Measurements from ENCODE around the gene LENG1.
"Not testable (repeated sequence)": the region's sequence is repeated elsewhere in the genome, so short reads cannot be mapped to it uniquely, and the experiment has no call there.

LENG1 gene

GRCh38 chr19:54159352-54160181 lies at the start of gene LENG1:
Gene LENG1 (minus strand): TSS chr19:54159721. CDS start chr19:54159695, 26 bp downstream.
- peak; percentile 100 for DNase-seq

- peak; percentile 37 for DNase-seq
These were observed 49.2 kb upstream of the LENG1 start for GRCh38 chr19:54208784-54209057.

- peak; percentile 62 for DNase-seq
These were observed 48.7 kb upstream of the LENG1 start for GRCh38 chr19:54207983-54208783.

GRCh38 chr19:54207676-54207982 lies 48.1 kb upstream of the LENG1 start:
- no peak for DNase-seq

DNA sequence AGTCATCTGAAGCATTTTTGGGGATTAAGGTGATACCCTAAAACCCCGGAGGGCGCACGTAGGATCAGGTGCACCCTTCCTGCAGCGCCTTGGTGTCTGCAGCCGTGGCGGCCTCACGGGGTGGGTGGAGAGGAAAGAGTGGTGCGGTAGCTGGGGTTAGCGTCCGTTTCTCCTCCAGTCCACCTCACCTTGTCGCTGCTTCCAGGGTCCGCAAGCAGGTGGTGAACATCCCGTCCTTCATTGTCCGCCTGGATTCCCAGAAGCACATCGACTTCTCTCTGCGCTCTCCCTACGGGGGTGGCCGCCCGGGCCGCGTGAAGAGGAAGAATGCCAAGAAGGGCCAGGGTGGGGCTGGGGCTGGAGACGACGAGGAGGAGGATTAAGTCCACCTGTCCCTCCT lies 47.7 kb upstream of the LENG1 start:
- not testable (repeated sequence) for DNase-seq

DNA sequence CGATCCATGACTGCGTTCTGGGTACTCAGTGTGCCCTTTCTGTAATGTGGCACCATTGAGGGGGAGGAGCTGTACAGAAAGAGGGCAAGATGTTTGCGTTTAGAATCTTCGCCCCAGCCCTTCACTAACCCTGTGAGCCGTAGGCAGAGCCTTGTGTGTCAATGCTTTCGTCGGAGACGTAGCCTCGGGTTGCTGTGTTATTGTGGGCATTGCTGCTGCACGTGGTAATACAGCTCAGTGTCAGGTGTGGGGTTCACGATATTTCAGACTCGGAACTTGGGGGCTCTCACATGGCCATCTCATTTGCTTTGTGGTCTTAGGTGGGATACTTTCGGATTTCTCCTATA lies 47.3 kb upstream of the LENG1 start:
- DNase-seq = no peak

DNA sequence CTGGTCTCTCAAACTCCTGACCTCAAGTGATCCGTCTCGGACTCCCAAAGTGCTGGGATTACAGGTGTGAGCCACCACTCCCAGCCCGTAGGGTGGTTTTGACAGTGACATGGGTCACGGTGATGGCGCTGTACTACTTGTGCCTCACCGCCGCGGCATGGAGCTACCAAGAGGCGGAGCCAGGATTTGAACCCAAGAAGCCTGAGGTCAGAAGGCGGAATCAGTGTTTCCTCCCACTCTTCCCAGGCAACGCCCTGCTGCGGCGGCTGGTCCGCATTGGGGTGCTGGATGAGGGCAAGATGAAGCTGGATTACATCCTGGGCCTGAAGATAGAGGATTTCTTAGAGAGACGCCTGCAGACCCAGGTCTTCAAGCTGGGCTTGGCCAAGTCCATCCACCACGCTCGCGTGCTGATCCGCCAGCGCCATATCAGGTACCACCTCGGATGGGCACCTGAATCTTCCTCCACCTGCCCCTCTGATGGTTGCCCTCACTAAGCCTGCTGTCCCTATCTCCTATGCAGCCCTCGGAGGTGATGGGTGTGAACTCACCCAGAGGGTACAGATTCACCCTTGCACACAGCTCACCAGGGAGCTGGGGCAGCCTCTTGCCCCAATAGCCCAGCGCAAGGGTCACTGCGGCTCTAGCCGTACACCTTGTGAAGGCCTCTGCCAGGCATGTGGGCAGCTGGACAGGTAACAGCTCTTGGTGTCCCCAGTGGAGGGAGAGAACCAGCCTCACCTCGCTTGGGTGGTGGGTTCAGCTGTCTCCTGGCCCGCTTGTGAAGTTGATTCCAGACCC lies 46.7 kb upstream of the LENG1 start:
- no peak for DNase-seq

GRCh38 chr19:54204767-54205468 lies 45.4 kb upstream of the LENG1 start:
- no peak for DNase-seq

- no peak for DNase-seq
These were observed 43.7 kb upstream of the LENG1 start for GRCh38 chr19:54203151-54203611.

- DNase-seq = no peak
These were observed 42.5 kb upstream of the LENG1 start for GRCh38 chr19:54201980-54202379.

GRCh38 chr19:54201172-54201701 lies 41.7 kb upstream of the LENG1 start:
- DNase-seq = no peak

GRCh38 chr19:54199401-54199800 lies 39.9 kb upstream of the LENG1 start:
- no peak for DNase-seq

GRCh38 chr19:54197121-54197520 lies 37.6 kb upstream of the LENG1 start:
- DNase-seq = no peak

DNA sequence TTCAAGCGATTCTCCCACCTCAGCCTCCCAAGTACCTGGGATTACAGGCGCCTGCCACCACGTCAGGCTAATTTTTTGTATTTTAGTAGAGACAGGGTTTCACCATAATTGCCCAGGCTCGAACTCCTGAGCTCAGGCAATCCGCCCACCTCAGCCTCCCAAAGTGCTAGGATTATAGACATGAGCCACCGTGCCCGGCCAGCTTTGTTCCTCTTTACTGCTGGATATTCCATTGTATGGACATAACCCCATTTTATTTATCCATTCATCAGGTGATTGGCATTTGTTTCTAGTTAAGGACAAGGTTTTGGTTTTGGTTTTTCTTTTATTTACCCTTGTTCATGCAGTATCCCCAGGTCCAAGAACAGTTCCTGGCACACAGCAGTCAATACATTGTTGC lies 37.0 kb upstream of the LENG1 start:
- no peak for DNase-seq

DNA sequence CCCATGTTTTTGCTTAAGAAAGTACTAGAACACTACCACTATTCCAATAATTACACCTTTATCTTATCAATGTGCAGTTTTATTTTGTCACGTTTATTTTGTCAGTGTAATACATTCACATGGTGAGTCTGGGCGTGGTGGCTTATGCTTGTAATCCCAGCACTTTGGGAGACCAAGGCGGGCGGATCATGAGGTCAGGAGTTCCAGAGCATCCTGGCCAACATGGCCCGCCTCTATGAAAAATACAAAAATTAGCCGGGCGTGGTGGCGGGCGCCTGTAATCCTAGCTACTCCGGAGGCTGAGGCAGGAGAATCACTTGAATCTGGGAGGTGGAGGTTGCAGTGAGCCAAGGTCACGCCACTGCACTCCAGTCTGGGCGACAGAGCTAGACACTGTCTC lies 34.9 kb upstream of the LENG1 start:
- DNase-seq = not testable (repeated sequence)

DNA sequence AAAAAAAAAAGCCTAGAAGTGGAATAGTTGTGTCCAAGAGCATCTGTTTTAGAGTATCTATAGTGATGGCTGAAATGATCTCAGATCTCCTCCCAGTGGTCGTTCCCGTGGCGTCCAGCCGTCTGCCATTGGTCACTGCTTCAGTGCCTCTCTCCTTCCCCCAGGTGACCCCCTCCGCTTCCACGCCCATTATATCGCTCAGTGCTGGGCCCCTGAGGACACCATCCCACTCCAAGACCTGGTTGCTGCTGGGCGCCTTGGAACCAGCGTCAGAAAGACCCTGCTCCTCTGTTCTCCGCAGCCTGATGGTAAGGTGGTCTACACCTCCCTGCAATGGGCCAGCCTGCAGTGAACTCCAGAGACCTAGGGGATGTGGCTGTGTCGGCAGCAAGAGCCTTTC lies 33.5 kb upstream of the LENG1 start:
- DNase-seq = no peak

DNA sequence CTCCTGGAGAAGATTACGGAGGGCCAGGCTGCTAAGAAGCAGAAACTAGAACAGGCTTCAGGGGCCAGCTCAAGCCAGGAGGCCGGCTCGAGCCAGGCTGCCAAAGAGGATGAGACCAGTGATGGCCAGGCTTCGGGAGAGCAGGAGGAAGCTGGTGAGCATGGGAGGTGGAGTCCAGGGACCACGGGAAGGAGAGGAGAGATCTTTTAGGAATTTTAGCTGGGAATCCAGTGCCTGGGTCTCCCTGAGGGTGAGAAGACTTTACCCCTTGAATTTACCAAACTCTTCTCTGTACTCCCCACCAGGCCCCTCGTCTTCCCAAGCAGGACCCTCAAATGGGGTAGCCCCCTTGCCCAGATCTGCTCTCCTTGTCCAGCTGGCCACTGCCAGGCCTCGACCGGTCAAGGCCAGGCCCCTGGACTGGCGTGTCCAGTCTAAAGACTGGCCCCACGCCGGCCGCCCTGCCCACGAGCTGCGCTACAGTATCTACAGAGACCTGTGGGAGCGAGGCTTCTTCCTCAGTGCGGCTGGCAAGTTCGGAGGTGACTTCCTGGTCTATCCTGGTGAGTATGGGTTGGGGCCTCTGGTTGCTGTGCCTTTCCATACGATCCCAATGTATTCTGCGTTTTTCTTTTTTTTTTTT lies 32.4 kb upstream of the LENG1 start:
- no peak for DNase-seq

- peak; percentile 86 for DNase-seq
These were observed 31.7 kb upstream of the LENG1 start, which contains the start of gene TSEN34 for GRCh38 chr19:54191011-54191810. Gene TSEN34 (plus strand): TSS chr19:54191308. CDS start chr19:54191365, 57 bp downstream.

GRCh38 chr19:54190503-54191010 lies 31.0 kb upstream of the LENG1 start:
- peak; percentile 100 for DNase-seq

DNA sequence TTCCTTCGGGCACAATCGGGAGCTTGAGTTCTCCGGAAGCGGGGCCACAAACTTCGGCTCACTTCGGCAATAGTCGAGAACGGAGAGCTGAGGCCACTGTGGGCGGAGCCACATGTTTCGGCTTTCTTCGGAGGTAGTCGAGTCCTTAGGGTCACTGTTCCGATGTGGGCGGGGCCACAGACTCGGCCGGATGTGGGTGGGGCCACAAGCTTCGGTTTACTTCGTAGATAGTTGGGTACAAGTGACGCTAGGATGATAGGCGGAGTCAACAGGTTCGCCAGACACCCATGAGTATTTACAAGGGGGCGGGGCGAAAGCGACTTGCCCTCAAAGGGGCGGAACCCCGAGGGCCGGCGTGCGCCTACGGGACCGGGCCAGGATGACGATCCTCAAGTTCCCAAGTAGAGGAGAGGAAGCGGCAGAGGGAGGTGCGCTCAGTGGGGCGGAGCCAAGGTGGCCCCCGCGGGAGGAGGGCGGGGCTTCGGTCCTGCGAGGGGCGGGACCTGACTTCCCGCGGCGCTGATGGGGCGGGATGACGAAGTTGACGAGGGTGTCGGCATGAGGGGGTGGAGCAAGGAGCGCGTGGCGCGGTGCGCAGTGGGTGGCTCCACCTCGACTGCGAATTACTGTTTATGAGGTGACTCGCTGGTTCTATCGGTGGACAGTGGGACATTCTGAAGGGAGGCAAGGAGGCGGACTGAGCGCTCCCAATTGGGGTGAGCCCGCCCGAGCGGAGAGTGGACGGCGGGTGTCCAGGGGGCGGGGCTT lies 30.4 kb upstream of the LENG1 start:
- peak; percentile 100 for DNase-seq
